Measurements from ENCODE around the gene NAALADL2. TPM values are rescaled to one million over a fixed set of nuclear protein-coding genes. Genes with fewer than 3 reads are reported as not detected.

NAALADL2 gene
- total RNA-seq, 1 experiment from 2014 or later: 2.7 TPM

- Histone ChIP-seq H3K4me3 (ENCODE audit: low read depth in 2 of 2, low read length in 2 of 2) (no peak overlapping the region), H3K4me1 (ENCODE audit: control insufficient read depth, insufficient read depth, low read length) (no peaks in the 10 kb centered on the region), H3K27me3 (ENCODE audit: control insufficient read depth, insufficient read depth, low read length) (no peaks in the 10 kb centered on the region), H3K27ac (ENCODE audit: low read length) (no peak overlapping the region), H3K9me3 (ENCODE audit: control insufficient read depth, insufficient read depth, low read depth, low read length) (no peaks in the 10 kb centered on the region; the same call in 1 of the 2 replicates), H3K36me3 (ENCODE audit: control insufficient read depth, insufficient read depth, low read length) (no peaks in the 10 kb centered on the region)
- POLR2A ChIA-PET: no interaction called here
- ATAC-seq (no peak), DNase-seq (ENCODE audit: low read depth, low spot score) (no peak)
- CTCF ChIA-PET: no interaction called here
- intact Hi-C loops (cut with micrococcal nuclease; ENCODE audit: unreplicated experiment) (no loop called here), in situ Hi-C loops (cut with HindIII; ENCODE audit: low pct_unique_long_range_greater_than_20kb, low sequenced_read_pairs) (no loop called here)
- TF ChIP-seq REST (IDR thresholded peaks at IDR 0.05; ENCODE audit: insufficient read depth in 1 of 2, low read depth in 2 of 2, low read length in 1 of 2) (no peak), POLR2AphosphoS5 (IDR thresholded peaks at IDR 0.05; ENCODE audit: low read depth, low read length) (no peak), CTCF (IDR thresholded peaks at IDR 0.05) (no peak), SIN3A (IDR thresholded peaks at IDR 0.05; ENCODE audit: borderline replicate concordance, insufficient read depth, low read depth, low read length) (no peak), TCF7L2 (IDR thresholded peaks at IDR 0.05; ENCODE audit: low read depth, low read length) (no peak)
- no TSS peak for BruUV-seq (replicated peaks)
These were observed 14.9 kb downstream of the NAALADL2 start for GRCh38 chr3:174873832-174874657.

DNA sequence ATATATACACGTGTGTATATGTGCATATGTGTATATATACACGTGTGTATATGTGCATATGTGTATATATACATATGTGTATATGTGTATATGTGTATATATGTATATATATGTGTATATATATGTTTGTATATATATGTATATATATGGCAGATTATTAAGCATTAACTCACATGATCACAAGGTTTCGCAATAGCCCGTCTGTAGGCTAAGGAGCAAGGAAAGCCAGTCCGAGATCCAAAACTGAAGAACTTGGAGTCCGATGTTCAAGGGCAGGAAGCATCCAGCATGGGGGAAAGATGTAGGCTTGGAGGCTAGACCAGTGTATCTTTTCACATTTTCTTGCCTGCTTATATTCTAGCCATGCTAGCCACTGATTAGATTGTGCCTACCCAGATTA is 23.7 kb downstream of the NAALADL2 start:
- BruUV-seq (replicated peaks): no TSS peak
- ChIA-PET CTCF (no interaction called here), POLR2A (no interaction called here)
- Histone ChIP-seq H3K9me3 (ENCODE audit: control insufficient read depth, insufficient read depth, low read depth, low read length) (peaks cover 3% of the 10 kb centered on the region; the same call in 1 of the 2 replicates), H3K27me3 (ENCODE audit: control insufficient read depth, insufficient read depth, low read length) (no peaks in the 10 kb centered on the region), H3K4me3 (ENCODE audit: low read depth in 2 of 2, low read length in 2 of 2) (no peak overlapping the region), H3K4me1 (ENCODE audit: control insufficient read depth, insufficient read depth, low read length) (no peaks in the 10 kb centered on the region), H3K27ac (ENCODE audit: low read length) (no peak overlapping the region), H3K36me3 (ENCODE audit: control insufficient read depth, insufficient read depth, low read length) (no peaks in the 10 kb centered on the region)
- in situ Hi-C loops (cut with HindIII; ENCODE audit: low pct_unique_long_range_greater_than_20kb, low sequenced_read_pairs): no loop called here
- TF ChIP-seq SIN3A (IDR thresholded peaks at IDR 0.05; ENCODE audit: borderline replicate concordance, insufficient read depth, low read depth, low read length) (no peak), REST (IDR thresholded peaks at IDR 0.05; ENCODE audit: insufficient read depth in 1 of 2, low read depth in 2 of 2, low read length in 1 of 2) (no peak), TCF7L2 (IDR thresholded peaks at IDR 0.05; ENCODE audit: low read depth, low read length) (no peak), CTCF (IDR thresholded peaks at IDR 0.05) (no peak), POLR2AphosphoS5 (IDR thresholded peaks at IDR 0.05; ENCODE audit: low read depth, low read length) (no peak)
- ATAC-seq: no peak
- intact Hi-C loops (cut with micrococcal nuclease; ENCODE audit: unreplicated experiment): no loop called here
- DNase-seq (ENCODE audit: low read depth, low spot score): no peak
